Activated CD4-positive, alpha-beta T cell treated with anti-CD3 and anti-CD28 coated beads, Interleukin-2, Interleukin-4, amounts not matched to agents 100 ng/mL and 50 ng/mL, durations not matched to agents 16 hours and 8 hours (primary cell): Measurements from ENCODE around the gene KLF15.

ENCODE experiments used
- DNase-seq: peaks from one replicate; pipeline ENCODE4 v3.0.0-alpha.2; 2020; ENCODE audit warnings: low spot score

Gene KLF15

GRCh38 chr3:126360714-126361060, 3.5 kb upstream of the KLF15 start:
- no peak for DNase-seq

GRCh38 chr3:126360046-126360713, 3.0 kb upstream of the KLF15 start:
- no peak for DNase-seq

GRCh38 chr3:126358816-126359181, 1.6 kb upstream of the KLF15 start:
- DNase-seq: no peak

GRCh38 chr3:126358038-126358815, 1.0 kb upstream of the KLF15 start:
- no peak for DNase-seq

DNA sequence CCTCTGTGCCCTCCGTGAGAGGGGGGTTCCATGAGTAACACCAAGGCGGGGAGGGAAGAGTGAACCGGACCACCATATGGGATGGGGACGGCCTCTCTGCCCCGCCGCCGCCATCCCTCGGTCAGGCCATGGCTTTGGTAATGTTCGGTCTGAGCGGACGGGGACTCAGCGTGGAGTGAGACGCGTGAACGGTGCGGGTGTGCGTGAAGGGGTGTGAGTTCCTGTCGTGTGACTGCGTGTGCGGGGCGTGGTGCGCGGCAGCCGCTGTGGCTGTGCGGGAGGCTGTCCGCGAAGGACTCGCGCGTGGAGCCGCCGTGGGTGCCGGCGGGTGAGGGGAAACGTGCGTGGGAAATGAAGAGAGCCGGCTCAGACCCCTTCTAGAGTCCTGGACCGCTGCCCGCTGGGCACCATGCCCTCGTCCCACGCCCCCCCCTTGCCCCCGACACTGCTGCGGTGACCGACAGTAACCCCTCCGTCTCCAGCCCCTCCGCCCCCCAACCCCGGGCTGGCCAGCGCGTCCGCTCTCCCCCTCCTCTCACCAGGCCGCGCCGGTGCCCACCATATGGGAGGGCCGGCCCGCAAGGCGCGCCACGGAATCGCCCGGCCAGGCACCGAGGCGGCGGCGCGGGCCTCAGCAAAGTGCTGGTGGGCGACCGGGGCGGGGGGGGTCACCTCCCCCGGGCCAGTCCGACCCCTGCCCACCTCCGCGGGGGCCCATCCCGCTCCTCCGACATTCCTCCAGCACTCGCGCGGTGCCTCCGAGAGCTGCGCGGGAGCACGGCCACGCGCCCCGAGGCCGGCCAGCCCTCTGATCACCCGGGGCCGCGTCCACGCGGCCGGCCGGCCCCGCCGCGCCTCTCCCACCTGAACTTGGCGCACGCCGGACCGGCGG, 589 bp downstream of the KLF15 start:
- no peak for DNase-seq

DNA sequence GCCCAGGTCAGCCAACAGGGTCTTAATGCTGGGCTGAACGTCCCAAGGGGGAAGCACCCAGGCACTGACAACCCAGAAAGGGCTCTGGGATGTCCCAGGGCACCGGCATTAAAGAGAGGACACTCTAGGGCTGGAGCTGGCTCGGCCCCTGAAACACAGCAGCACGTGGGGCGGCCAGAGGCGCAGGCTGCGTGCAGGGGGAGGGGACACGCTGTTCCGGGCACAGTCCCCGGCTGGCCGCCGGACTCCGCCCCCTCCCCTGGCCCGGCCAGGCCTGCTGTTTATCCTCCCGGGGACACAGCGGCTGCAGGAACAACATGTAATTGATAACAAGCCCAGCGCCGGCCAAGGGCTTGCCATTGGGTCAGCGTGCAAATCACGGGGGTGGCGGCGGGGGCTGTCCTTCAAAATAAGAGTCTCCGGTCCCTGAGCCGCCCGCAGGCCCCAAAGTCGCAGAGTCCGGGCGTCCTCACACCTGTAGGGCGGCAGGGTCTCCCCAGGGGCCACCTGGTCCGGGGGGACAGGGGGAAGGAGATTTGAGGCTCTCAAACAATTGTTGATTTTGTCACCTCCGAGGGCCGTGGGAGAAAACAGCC, 1.3 kb downstream of the KLF15 start:
- DNase-seq: no peak

DNA sequence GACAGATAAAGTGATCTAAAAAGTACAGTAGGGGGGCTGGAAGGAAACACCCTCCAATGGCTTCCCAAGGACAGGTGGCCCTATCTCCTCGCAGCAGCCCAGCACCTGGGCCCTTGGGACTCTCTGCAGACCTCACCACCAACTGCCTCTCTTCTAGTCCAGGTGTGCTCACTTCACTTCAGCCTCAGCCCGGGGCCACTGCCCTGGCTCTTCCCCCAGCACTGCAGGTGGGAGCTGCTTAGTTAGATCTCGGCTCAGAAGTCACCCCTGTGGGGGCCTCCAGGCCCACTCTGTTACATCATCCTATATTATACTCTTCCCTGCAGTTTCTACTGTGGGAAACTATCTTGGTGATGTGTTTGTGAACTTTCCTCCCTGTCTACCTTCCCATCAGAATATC, 2.0 kb downstream of the KLF15 start:
- no peak for DNase-seq

GRCh38 chr3:126354776-126355175, 2.4 kb downstream of the KLF15 start:
- DNase-seq: no peak

DNA sequence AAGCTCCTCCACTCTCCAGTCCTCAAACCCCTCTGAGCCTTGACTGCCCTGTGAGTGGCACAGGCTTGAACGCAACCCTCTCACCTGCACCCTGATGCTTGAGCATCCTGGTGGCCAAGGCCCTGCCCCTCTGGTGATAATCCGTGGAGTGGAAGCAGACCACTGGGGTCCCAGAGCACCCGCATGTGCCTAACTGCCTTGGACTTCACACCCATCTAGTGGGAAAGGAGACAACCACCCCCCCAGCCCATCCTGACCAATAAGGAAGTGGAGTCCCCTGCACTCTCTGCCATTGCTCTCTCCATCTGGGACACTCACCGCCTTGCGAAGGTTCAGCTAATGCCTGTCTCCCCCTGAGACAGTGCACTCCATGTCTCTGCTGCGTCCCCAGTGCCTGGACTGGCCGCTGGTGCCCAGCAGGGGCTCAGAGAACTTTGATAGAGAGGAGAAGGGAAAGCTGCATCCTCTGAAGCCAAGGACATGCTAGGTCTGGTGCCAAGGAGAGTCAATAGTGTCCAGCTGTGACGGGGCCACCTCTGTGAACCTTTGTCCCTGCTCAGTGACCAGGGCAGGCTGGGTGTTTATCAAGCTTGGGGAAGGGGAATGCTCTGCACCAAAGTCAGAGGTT, 3.4 kb downstream of the KLF15 start:
- DNase-seq: no peak

- no peak for DNase-seq
Measured at GRCh38 chr3:126352476-126353454, 4.4 kb downstream of the KLF15 start.

GRCh38 chr3:126351771-126352475, 5.3 kb downstream of the KLF15 start:
- DNase-seq: no peak

DNA sequence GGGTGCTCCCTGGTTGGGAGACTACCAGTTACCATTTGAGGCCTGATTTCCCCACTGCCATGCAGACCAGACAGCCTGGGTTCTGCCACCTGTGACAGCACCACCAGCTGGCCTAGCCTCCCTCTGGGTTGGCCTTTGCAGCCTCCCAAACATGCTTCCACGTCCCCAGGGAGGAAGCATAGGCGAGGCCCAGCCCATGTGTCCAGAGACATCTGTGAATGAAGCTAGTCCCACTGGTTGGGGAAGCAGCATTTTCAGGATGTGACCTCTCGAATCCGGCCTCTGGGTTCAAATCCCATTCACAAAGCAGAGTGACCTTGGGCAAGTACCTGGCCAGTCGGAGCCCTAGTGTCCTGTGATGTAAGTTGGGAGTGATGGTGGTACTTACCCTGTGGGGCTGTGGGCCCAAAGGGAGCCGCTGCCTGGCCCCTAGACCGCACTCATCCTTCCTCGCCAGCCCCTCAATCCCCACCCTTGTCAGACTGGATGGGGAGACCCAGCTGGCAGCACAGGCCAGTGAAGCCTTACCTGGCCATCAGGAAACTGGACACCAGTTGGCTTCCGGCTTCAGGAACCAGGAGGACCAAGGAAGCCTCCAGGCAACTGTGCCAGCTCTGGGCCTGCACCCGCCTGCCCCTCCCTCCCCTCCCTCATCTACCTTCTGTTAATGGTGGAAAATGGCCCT, 6.0 kb downstream of the KLF15 start:
- DNase-seq: no peak

GRCh38 chr3:126350502-126351085, 6.6 kb downstream of the KLF15 start:
- no peak for DNase-seq

DNA sequence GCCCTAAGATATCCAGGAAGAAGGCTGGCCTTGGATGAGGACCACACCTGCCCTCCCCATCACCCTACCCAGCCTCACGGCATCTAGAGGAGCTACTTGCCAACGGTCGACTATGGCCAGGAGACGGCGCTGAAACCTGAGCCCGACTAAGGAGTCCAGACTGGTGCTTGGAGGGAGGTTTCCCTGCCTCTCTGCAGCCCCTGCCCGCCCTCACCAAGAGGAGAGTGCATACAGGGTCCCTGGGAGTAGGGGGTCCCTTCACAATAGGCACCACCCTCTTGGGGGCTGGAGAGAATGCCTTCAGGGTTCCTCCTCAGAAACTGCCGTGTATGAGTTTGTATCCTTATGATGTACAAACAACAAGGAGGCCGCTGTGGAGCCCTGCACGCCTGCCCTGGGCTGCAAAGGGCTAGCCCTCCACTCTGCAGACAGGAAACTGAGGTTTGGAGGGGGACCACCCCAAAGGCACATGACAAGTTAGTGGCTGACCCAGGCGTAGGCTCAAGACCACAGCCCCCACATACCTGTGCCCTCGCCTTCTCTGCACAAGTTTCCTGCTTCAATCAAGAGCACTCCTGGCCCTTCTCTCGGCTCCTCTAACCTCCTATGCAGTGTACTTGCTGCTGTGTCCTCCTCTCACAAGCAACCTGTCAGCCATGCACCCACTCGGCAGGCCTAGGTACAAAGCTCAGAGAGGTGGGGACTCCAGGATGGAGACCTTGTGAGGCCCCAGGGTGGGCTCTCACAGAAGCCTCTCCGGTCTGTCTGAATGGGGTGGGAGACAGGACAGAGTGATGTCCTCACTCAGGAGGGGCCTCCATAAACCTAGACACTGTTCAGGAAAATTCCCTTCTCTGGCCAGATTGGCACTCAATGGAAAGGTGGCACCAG, 7.4 kb downstream of the KLF15 start:
- DNase-seq: no peak

DNA sequence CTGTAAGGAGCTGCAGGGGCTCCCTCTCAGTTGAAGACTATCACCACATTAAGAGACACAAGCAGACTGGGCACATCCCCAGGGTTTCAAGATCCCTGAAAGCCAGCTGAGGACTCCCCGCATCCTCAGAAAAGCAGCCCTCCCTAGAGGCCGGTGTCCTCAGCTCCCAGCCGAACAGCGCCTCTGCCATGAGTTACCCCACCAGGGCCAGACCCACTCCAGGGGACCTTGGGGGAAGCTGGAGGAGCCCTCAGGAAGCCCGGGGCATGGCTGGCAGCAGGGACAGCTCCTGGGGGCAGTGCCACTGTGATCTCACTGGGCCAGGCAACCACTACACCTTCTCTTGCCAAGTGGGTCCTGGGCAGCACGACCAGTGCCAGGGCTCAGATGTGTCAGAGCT, 8.1 kb downstream of the KLF15 start:
- no peak for DNase-seq

- no peak for DNase-seq
Measured at GRCh38 chr3:126348308-126348920, 8.8 kb downstream of the KLF15 start.

GRCh38 chr3:126347543-126348161, 9.6 kb downstream of the KLF15 start:
- DNase-seq: no peak
